WTC11 (cell line): ENCODE data around the gene FBXW9. TPM values are rescaled to one million over a fixed set of nuclear protein-coding genes. Genes with fewer than 3 reads are reported as not detected.

Experiments used
- ATAC-seq: fragments of 200-7000 bp; cut with Tn5 transposase; 2 replicates; pipeline ENCODE4 v1.10.0; 2021; ENCODE audit warnings: mild to moderate bottlenecking, moderate library complexity
- CTCF ChIA-PET: fragments of 300-600 bp; sonication (Branson Sonifier 250); formaldehyde crosslinking; loops from one replicate; lab custom pipeline; 2021; ENCODE audit warnings: antibody characterized with exemption; lab: Charles Lee
- POLR2A ChIA-PET: fragments of 350-600 bp; sonication (Branson Sonifier 250); formaldehyde crosslinking; loops from one replicate; lab custom pipeline; 2021; ENCODE audit warnings: antibody characterized with exemption; lab: Charles Lee
- DNase-seq: peaks from one replicate; pipeline ENCODE4 v3.0.0; 2021; ENCODE audit warnings: low spot score
- H3K27ac Mint-ChIP-seq: 2 replicates; pipeline ENCODE4 v1.8.0; 2021; ENCODE audit warnings: mixed read lengths
- H3K27me3 Mint-ChIP-seq: 2 replicates; pipeline ENCODE4 v1.8.0; 2021; ENCODE audit warnings: low read depth, mild to moderate bottlenecking, moderate library complexity, mixed read lengths
- H3K36me3 Mint-ChIP-seq: 2 replicates; pipeline ENCODE4 v1.8.0; 2021; ENCODE audit warnings: mixed read lengths
- H3K4me1 Mint-ChIP-seq: 2 replicates; pipeline ENCODE4 v1.8.0; 2022; ENCODE audit warnings: mixed read lengths
- H3K4me3 Mint-ChIP-seq: 2 replicates; pipeline ENCODE4 v1.8.0; 2021; ENCODE audit warnings: mild to moderate bottlenecking, moderate library complexity, mixed read lengths
- H3K9me3 Mint-ChIP-seq: 2 replicates; pipeline ENCODE4 v1.8.0; 2021; ENCODE audit warnings: mixed read lengths
- CTCF ChIP-seq: fragments of 200-600 bp; IDR thresholded peaks from 2 replicates; pipeline ENCODE4 v1.8.0; 2022; ENCODE audit warnings: antibody characterized with exemption
- E2F4 ChIP-seq: sonication (generic); formaldehyde crosslinking; IDR thresholded peaks from 2 replicates; pipeline ENCODE4 v1.8.1; 2022; ENCODE audit warnings: low read depth, mild to moderate bottlenecking, moderate library complexity, missing genetic modification reagents, borderline replicate concordance
- HMGXB4 ChIP-seq: sonication (generic); formaldehyde crosslinking; IDR thresholded peaks from 2 replicates; pipeline ENCODE4 v1.8.1; 2023; ENCODE audit warnings: mild to moderate bottlenecking, moderate library complexity, missing genetic modification reagents
- NFYB ChIP-seq: sonication (generic); formaldehyde crosslinking; conservative IDR thresholded peaks from 2 replicates; pipeline ENCODE4 v1.8.0; 2022; ENCODE audit warnings: low read depth, missing genetic modification reagents
- ZNF219 ChIP-seq: sonication (generic); formaldehyde crosslinking; IDR thresholded peaks from 2 replicates; pipeline ENCODE4 v1.8.0; 2023; ENCODE audit warnings: missing genetic modification reagents, mild to moderate bottlenecking, borderline replicate concordance
- total RNA-seq: library from RNA; stranded (reverse); gene quantifications from 3 replicates; pipeline ENCODE4 v1.2.3, GENCODE V29; 2021
- TF ChIP-seq, protein P1 (sequence below): fragments of 250-450 bp; sonication (Bioruptor Pico); conservative IDR thresholded peaks from 2 replicates; pipeline ENCODE4 v1.9.0; 2021; ENCODE audit warnings: mild to moderate bottlenecking
- TF ChIP-seq, protein P2 (sequence below): sonication (generic); formaldehyde crosslinking; IDR thresholded peaks from 2 replicates; pipeline ENCODE4 v1.8.1; 2023; ENCODE audit warnings: mild to moderate bottlenecking, missing genetic modification reagents, moderate library complexity
- TF ChIP-seq, protein P3 (sequence below): fragments of 250-450 bp; sonication (Bioruptor Pico); IDR thresholded peaks from 2 replicates; pipeline ENCODE4 v1.9.0; 2021; ENCODE audit warnings: mild to moderate bottlenecking, borderline replicate concordance
- TF ChIP-seq, protein P4 (sequence below): fragments of 250-450 bp; sonication (Bioruptor Pico); IDR thresholded peaks from 2 replicates; pipeline ENCODE4 v2.1.2; 2022; ENCODE audit warnings: mild to moderate bottlenecking, moderate library complexity

Gene FBXW9
- total RNA-seq, 1 experiment from 2014 or later, result 15.2 TPM

GRCh38 chr19:12705654-12706331 is 9.4 kb upstream of the FBXW9 start (continued):
- TF ChIP-seq, protein P1, sequence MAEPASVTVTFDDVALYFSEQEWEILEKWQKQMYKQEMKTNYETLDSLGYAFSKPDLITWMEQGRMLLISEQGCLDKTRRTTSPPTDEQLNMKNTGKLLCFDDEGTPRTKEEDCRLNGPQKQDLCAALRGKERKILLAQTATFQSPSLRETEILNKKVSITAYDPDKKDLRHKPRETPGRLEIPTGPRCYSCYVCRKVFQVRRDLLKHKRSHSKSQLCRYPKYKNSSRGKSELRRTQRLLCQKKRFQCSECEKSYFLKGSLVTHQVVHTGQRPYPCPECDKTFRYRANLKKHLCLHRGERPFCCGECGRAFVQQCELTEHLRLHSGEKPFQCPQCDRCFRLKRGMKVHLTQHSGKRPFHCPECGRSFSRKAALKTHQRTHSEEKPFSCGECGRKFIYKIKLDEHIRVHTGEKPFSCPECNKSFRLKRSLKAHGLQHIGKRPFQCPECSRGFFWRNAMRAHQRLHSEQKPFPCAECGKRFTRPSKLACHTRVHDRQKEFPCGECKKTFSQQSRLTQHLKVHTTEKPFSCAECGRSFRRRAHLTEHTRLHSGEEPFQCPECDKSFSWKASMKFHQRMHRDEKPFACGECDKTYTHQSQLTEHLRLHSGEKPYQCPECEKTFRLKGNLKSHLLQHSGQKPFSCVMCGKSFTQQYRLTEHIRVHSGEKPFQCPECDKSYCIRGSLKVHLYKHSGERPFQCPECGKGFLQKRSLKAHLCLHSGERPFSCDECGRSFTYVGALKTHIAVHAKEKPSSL (CRISPR knock-in tag), result no peak
- no peak for TF ChIP-seq ZNF219 (CRISPR knock-in tag)
- no peak for TF ChIP-seq HMGXB4 (CRISPR knock-in tag)

GRCh38 chr19:12705169-12705568 is 8.7 kb upstream of the FBXW9 start:
- no peak overlapping the region for H3K27ac Mint-ChIP-seq
- H3K36me3 Mint-ChIP-seq, result peaks cover 70% of the 10 kb centered on the region
- DNase-seq (no peak), ATAC-seq (no peak)
- POLR2A ChIA-PET, result no interaction called here
- no peak overlapping the region for H3K4me3 Mint-ChIP-seq
- CTCF ChIA-PET, result interaction anchor here (2.4 kb wide), 1 partner anchor 55 kb away, joined by 11 read pairs; no protein-coding TSS in a partner anchor
- no peaks in the 10 kb centered on the region; the same call in 1 of the 2 replicates for H3K27me3 Mint-ChIP-seq
- H3K4me1 Mint-ChIP-seq, result peaks cover 4% of the 10 kb centered on the region
- no peak for TF ChIP-seq NFYB (CRISPR knock-in tag)
- no peak for TF ChIP-seq HMGXB4 (CRISPR knock-in tag)
- TF ChIP-seq, protein P2, sequence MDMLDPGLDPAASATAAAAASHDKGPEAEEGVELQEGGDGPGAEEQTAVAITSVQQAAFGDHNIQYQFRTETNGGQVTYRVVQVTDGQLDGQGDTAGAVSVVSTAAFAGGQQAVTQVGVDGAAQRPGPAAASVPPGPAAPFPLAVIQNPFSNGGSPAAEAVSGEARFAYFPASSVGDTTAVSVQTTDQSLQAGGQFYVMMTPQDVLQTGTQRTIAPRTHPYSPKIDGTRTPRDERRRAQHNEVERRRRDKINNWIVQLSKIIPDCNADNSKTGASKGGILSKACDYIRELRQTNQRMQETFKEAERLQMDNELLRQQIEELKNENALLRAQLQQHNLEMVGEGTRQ (CRISPR knock-in tag), result no peak
- TF ChIP-seq E2F4 (CRISPR knock-in tag), result no peak
- TF ChIP-seq CTCF, result no peak
- TF ChIP-seq, all 79 proteins: peak for 0
- no peaks in the 10 kb centered on the region for H3K9me3 Mint-ChIP-seq

GRCh38 chr19:12703046-12703445 is 6.6 kb upstream of the FBXW9 start:
- H3K4me3 Mint-ChIP-seq, result no peak overlapping the region

More at GRCh38 chr19:12703046-12703445, 6.6 kb upstream of the FBXW9 start:
- Mint-ChIP-seq H3K9me3 (no peaks in the 10 kb centered on the region), H3K4me1 (peaks cover 4% of the 10 kb centered on the region), H3K36me3 (peaks cover 63% of the 10 kb centered on the region), H3K27me3 (no peaks in the 10 kb centered on the region; the same call in 1 of the 2 replicates), H3K27ac (peak overlapping the region; percentile 94)
- POLR2A ChIA-PET, result interaction anchor here (0.7 kb wide), 1 partner anchor 16 kb away, joined by 3 read pairs; the partner anchor contains the start of gene GNG14
- DNase-seq, result peak; percentile 88
- ATAC-seq, result peak; percentile 96
- peak; percentile 82 for TF ChIP-seq NFYB (CRISPR knock-in tag)
- TF ChIP-seq, protein P3, sequence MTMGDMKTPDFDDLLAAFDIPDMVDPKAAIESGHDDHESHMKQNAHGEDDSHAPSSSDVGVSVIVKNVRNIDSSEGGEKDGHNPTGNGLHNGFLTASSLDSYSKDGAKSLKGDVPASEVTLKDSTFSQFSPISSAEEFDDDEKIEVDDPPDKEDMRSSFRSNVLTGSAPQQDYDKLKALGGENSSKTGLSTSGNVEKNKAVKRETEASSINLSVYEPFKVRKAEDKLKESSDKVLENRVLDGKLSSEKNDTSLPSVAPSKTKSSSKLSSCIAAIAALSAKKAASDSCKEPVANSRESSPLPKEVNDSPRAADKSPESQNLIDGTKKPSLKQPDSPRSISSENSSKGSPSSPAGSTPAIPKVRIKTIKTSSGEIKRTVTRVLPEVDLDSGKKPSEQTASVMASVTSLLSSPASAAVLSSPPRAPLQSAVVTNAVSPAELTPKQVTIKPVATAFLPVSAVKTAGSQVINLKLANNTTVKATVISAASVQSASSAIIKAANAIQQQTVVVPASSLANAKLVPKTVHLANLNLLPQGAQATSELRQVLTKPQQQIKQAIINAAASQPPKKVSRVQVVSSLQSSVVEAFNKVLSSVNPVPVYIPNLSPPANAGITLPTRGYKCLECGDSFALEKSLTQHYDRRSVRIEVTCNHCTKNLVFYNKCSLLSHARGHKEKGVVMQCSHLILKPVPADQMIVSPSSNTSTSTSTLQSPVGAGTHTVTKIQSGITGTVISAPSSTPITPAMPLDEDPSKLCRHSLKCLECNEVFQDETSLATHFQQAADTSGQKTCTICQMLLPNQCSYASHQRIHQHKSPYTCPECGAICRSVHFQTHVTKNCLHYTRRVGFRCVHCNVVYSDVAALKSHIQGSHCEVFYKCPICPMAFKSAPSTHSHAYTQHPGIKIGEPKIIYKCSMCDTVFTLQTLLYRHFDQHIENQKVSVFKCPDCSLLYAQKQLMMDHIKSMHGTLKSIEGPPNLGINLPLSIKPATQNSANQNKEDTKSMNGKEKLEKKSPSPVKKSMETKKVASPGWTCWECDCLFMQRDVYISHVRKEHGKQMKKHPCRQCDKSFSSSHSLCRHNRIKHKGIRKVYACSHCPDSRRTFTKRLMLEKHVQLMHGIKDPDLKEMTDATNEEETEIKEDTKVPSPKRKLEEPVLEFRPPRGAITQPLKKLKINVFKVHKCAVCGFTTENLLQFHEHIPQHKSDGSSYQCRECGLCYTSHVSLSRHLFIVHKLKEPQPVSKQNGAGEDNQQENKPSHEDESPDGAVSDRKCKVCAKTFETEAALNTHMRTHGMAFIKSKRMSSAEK (CRISPR knock-in tag), result no peak
- TF ChIP-seq, protein P4, sequence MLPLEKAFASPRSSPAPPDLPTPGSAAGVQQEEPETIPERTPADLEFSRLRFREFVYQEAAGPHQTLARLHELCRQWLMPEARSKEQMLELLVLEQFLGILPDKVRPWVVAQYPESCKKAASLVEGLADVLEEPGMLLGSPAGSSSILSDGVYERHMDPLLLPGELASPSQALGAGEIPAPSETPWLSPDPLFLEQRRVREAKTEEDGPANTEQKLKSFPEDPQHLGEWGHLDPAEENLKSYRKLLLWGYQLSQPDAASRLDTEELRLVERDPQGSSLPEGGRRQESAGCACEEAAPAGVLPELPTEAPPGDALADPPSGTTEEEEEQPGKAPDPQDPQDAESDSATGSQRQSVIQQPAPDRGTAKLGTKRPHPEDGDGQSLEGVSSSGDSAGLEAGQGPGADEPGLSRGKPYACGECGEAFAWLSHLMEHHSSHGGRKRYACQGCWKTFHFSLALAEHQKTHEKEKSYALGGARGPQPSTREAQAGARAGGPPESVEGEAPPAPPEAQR (CRISPR knock-in tag), result no peak
- TF ChIP-seq E2F4 (CRISPR knock-in tag), result no peak
- CTCF ChIA-PET, result interaction anchor here (0.6 to 2.4 kb wide), 10 partner anchors 14 to 144 kb away, joined by 3 to 11 read pairs (median 6); no protein-coding TSS in a partner anchor
